Measurements from ENCODE around the gene TBC1D1.

DNA sequence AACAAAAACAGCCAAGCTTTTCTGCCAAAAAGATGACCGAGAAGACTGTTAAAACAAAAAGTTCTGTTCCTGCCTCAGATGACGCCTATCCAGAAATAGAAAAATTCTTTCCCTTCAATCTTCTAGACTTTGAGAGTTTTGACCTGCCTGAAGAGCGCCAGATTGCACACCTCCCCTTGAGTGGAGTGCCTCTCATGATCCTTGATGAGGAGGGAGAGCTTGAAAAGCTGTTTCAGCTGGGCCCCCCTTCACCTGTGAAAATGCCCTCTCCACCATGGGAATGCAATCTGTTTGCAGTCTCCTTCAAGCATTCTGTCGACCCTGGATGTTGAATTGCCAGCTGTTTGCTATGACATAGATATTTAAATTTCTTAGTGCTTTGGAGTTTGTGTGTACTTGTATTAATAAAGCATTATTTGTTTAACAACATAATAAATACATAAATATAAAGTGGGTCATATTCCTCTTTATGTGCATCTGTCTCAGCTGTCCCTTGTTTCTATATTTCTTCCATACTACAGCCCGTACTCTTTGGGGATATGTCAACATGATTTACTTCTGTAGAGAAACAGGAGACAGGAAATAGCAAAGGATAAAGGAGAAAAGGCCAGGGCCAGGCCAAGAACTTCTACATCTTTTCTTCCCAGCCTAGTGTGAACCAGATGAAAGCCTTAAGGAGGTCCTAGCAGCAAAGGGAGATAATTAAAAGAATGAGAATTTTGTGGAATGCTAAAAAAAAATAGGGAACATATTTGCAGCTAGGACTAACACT, 70.0 kb downstream of the TBC1D1 start:
- TF ChIP-seq CTCF (conservative IDR thresholded peaks at IDR 0.05; ENCODE audit: low read depth in 2 of 2) (no peak), CREB1 (CRISPR knock-in tag; IDR thresholded peaks at IDR 0.05; ENCODE audit: low read depth) (no peak), POLR2AphosphoS5 (IDR thresholded peaks at IDR 0.05; ENCODE audit: low read depth) (no peak)
- TF ChIP-seq, protein P1, sequence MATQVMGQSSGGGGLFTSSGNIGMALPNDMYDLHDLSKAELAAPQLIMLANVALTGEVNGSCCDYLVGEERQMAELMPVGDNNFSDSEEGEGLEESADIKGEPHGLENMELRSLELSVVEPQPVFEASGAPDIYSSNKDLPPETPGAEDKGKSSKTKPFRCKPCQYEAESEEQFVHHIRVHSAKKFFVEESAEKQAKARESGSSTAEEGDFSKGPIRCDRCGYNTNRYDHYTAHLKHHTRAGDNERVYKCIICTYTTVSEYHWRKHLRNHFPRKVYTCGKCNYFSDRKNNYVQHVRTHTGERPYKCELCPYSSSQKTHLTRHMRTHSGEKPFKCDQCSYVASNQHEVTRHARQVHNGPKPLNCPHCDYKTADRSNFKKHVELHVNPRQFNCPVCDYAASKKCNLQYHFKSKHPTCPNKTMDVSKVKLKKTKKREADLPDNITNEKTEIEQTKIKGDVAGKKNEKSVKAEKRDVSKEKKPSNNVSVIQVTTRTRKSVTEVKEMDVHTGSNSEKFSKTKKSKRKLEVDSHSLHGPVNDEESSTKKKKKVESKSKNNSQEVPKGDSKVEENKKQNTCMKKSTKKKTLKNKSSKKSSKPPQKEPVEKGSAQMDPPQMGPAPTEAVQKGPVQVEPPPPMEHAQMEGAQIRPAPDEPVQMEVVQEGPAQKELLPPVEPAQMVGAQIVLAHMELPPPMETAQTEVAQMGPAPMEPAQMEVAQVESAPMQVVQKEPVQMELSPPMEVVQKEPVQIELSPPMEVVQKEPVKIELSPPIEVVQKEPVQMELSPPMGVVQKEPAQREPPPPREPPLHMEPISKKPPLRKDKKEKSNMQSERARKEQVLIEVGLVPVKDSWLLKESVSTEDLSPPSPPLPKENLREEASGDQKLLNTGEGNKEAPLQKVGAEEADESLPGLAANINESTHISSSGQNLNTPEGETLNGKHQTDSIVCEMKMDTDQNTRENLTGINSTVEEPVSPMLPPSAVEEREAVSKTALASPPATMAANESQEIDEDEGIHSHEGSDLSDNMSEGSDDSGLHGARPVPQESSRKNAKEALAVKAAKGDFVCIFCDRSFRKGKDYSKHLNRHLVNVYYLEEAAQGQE (IDR thresholded peaks at IDR 0.05; ENCODE audit: unreplicated experiment), result no peak

Data from GM23338 (cell line).